ENCODE data around the gene ACTL7B. TPM values are rescaled to one million over a fixed set of nuclear protein-coding genes. Genes with fewer than 3 reads are reported as not detected.

ACTL7B gene
- total and polyA plus RNA-seq, 10 of the 15 experiments (the other 5 are each of a cell fraction or from before 2014, with no cell fraction given) = not detected

GRCh38 chr9:108837530-108837929 lies 18.3 kb downstream of the ACTL7B start (continued):
- TF ChIP-seq PRDM15 (CRISPR knock-in tag; IDR thresholded peaks at IDR 0.05) (no peak), BCL3 (IDR thresholded peaks at IDR 0.05; ENCODE audit: borderline replicate concordance, insufficient read depth, low read depth, low read length, poor library complexity, severe bottlenecking) (no peak), MTA3 (IDR thresholded peaks at IDR 0.05; ENCODE audit: borderline replicate concordance, low read length) (no peak), PML (IDR thresholded peaks at IDR 0.05; ENCODE audit: low read length) (no peak), RB1 (IDR thresholded peaks at IDR 0.05; ENCODE audit: borderline replicate concordance) (no peak)

- POLR2A ChIA-PET = no interaction called here
- DNase-seq (ENCODE audit: low read depth, low spot score) (no peak), ATAC-seq (no peak), FAIRE-seq (no peak)
- CTCF ChIA-PET = interaction anchor here (0.8 to 1.4 kb wide), 2 partner anchors 9 to 117 kb away, joined by 3 to 5 read pairs; no protein-coding TSS in a partner anchor
- H3K27ac ChIP-seq (ENCODE audit: control insufficient read depth, insufficient read depth) = no peak overlapping the region
- in situ Hi-C loops (cut with MboI) = no loop called here
- no peaks in the 10 kb centered on the region for H3K36me3 ChIP-seq (ENCODE audit: control insufficient read depth in 2 of 2, insufficient read depth in 2 of 2, low read length in 1 of 2)
- TF ChIP-seq ZNF217 (IDR thresholded peaks at IDR 0.05) (no peak), IKZF1 (conservative IDR thresholded peaks at IDR 0.05) (no peak), STAT1 (conservative IDR thresholded peaks at IDR 0.05) (no peak), CREM (IDR thresholded peaks at IDR 0.05; ENCODE audit: low read depth) (no peak), IRF4 (IDR thresholded peaks at IDR 0.05; ENCODE audit: low read depth, low read length) (no peak), YY1 (IDR thresholded peaks at IDR 0.05; ENCODE audit: low read depth, low read length) (no peak), ASH2L (IDR thresholded peaks at IDR 0.05; ENCODE audit: borderline replicate concordance, low read depth) (no peak), ZSCAN29 (IDR thresholded peaks at IDR 0.05) (no peak)
- H2AFZ ChIP-seq (ENCODE audit: control insufficient read depth, low read depth, low read length) = no peak overlapping the region
- BruUV-seq (replicated peaks) = no TSS peak
- H3K9ac ChIP-seq (ENCODE audit: control insufficient read depth, insufficient read depth, low read length) = no peak overlapping the region
- H4K20me1 ChIP-seq (ENCODE audit: control insufficient read depth, insufficient read depth) = no peaks in the 10 kb centered on the region
- no peaks in the 10 kb centered on the region for H3K9me3 ChIP-seq (replicated peaks; ENCODE audit: control insufficient read depth, insufficient read depth, low read length)
- 28% methylated on average over 5 of the region's 5 CpGs for WGBS (ENCODE audit: insufficient coverage, insufficient replicate concordance, low lambda C conversion rate, missing lambda C conversion rate)
- intact Hi-C loops (cut with micrococcal nuclease; ENCODE audit: unreplicated experiment) = no loop called here
- H3K4me1 ChIP-seq (ENCODE audit: control insufficient read depth, insufficient read depth, low read length) = no peaks in the 10 kb centered on the region
- no peak overlapping the region for H3K4me3 ChIP-seq
- peaks cover 0 to 3% of the 10 kb centered on the region in 2 experiments; a peak in 1 of 4 replicates for H3K27me3 ChIP-seq (replicated peaks in 1 of 2; ENCODE audit: control insufficient read depth in 2 of 2, insufficient read depth in 2 of 2, low read length in 1 of 2)
- RAD21 ChIA-PET (ENCODE audit: unreplicated experiment) = no interaction called here
- no peaks in the 10 kb centered on the region for H3K79me2 ChIP-seq (ENCODE audit: control insufficient read depth, insufficient read depth, low read length)
- SMC1A ChIA-PET (ENCODE audit: uncharacterized antibody, unreplicated experiment) = no interaction called here
- no peak overlapping the region for H3K4me2 ChIP-seq (ENCODE audit: control insufficient read depth, insufficient read depth)
Measured at GRCh38 chr9:108836781-108837180, 19.0 kb downstream of the ACTL7B start.
